PFSK-1 (cell line): ENCODE results near the gene ANO9.

Experiments
- FOXP2 ChIP-seq: optimal IDR thresholded peaks from 2 replicates; pipeline ENCODE3; 2011; ENCODE audit warnings: borderline replicate concordance, control low read depth, inconsistent platforms; ENCODE audit not compliant: insufficient read depth; ENCODE audit errors: extremely low read length, extremely low read depth
- POLR2AphosphoS5 ChIP-seq: IDR thresholded peaks from 2 replicates; pipeline ENCODE4 v1.6.1; 2012; ENCODE audit warnings: low read depth, mild to moderate bottlenecking, control low read depth, low read length, moderate library complexity
- REST ChIP-seq, 2 experiments: IDR thresholded peaks; 2 replicates each; pipeline versions ENCODE4 v1.6.1 to v1.8.0; 2011 to 2012; ENCODE audit warnings: low read depth in 2 of 2, low read length in 2 of 2, control low read depth in 1 of 2, inconsistent platforms in 1 of 2, mild to moderate bottlenecking in 1 of 2, moderate library complexity in 1 of 2; ENCODE audit not compliant: insufficient read depth in 1 of 2
- SIN3A ChIP-seq: IDR thresholded peaks from 2 replicates; pipeline ENCODE4 v1.6.1; 2012; ENCODE audit warnings: mild to moderate bottlenecking, low read length, moderate library complexity, borderline replicate concordance; ENCODE audit not compliant: insufficient read depth
- TAF1 ChIP-seq: IDR thresholded peaks from 2 replicates; pipeline ENCODE4 v1.6.1; 2012; ENCODE audit warnings: low read length, control low read depth, borderline replicate concordance; ENCODE audit not compliant: insufficient read depth

Gene ANO9

GRCh38 chr11:468493-468892 is 26.7 kb upstream of the ANO9 start:
- TF ChIP-seq TAF1 = no peak
- no peak for TF ChIP-seq POLR2AphosphoS5
- no peak for TF ChIP-seq SIN3A
- no peak for TF ChIP-seq FOXP2
- TF ChIP-seq REST (IDR thresholded peaks at IDR 0.05; ENCODE audit: insufficient read depth in 1 of 2, low read depth in 2 of 2, low read length in 2 of 2) = no peak

- TF ChIP-seq POLR2AphosphoS5 (no peak), TAF1 (no peak), FOXP2 (no peak), REST (IDR thresholded peaks at IDR 0.05; ENCODE audit: insufficient read depth in 1 of 2, low read depth in 2 of 2, low read length in 2 of 2) (no peak), SIN3A (no peak)
Measured at GRCh38 chr11:468036-468435, 26.2 kb upstream of the ANO9 start.

GRCh38 chr11:465896-466530 is 24.2 kb upstream of the ANO9 start:
- TF ChIP-seq FOXP2 = no peak

- TF ChIP-seq POLR2AphosphoS5 (no peak), TAF1 (no peak), REST (IDR thresholded peaks at IDR 0.05; ENCODE audit: insufficient read depth in 1 of 2, low read depth in 2 of 2, low read length in 2 of 2) (no peak), FOXP2 (no peak), SIN3A (no peak)
Measured at GRCh38 chr11:464316-464715, 22.5 kb upstream of the ANO9 start.

- no peak for TF ChIP-seq REST (IDR thresholded peaks at IDR 0.05; ENCODE audit: insufficient read depth in 1 of 2, low read depth in 2 of 2, low read length in 2 of 2)
- TF ChIP-seq SIN3A = no peak
- TF ChIP-seq TAF1 = no peak
- TF ChIP-seq FOXP2 = no peak
- TF ChIP-seq POLR2AphosphoS5 = no peak
Measured at GRCh38 chr11:462107-462890, 20.5 kb upstream of the ANO9 start.
